Measurements from ENCODE around the gene OPN1SW. TPM values are rescaled to one million over a fixed set of nuclear protein-coding genes. Genes with fewer than 3 reads are reported as not detected.

The OPN1SW gene
- total RNA-seq, 1 donor from 2014 or later, result not detected

- intact Hi-C loops (cut with DNase I), result no loop called here
- DNase-seq (no peak), ATAC-seq (no peak)
- Histone ChIP-seq H3K4me1 (peaks cover 12% of the 10 kb centered on the region), H3K36me3 (no peaks in the 10 kb centered on the region), H3K27me3 (no peaks in the 10 kb centered on the region), H3K27ac (no peak overlapping the region), H3K4me3 (no peak overlapping the region), H3K9me3 (no peaks in the 10 kb centered on the region)
- TF ChIP-seq CTCF (IDR thresholded peaks at IDR 0.05), result no peak
Measured at GRCh38 chr7:128788446-128789412, 13.1 kb upstream of the OPN1SW start.

- no peak for ATAC-seq
- no peak overlapping the region for H3K27ac ChIP-seq
- DNase-seq, result no peak
Measured at GRCh38 chr7:128785738-128786137, 10.1 kb upstream of the OPN1SW start.

GRCh38 chr7:128783143-128783861, 7.7 kb upstream of the OPN1SW start:
- no peaks in the 10 kb centered on the region for H3K27me3 ChIP-seq
- DNase-seq (no peak), ATAC-seq (peak; percentile 42)
- no peak overlapping the region for H3K4me3 ChIP-seq
- no peak for TF ChIP-seq CTCF (IDR thresholded peaks at IDR 0.05)
- H3K4me1 ChIP-seq, result no peaks in the 10 kb centered on the region
- intact Hi-C loops (cut with DNase I), result no loop called here
- no peaks in the 10 kb centered on the region for H3K9me3 ChIP-seq
- H3K36me3 ChIP-seq, result no peaks in the 10 kb centered on the region
- H3K27ac ChIP-seq, result no peak overlapping the region

More at GRCh38 chr7:128785738-128786137, 10.1 kb upstream of the OPN1SW start:
- Histone ChIP-seq H3K4me1 (peaks cover 4% of the 10 kb centered on the region), H3K27me3 (no peaks in the 10 kb centered on the region), H3K36me3 (no peaks in the 10 kb centered on the region), H3K9me3 (no peaks in the 10 kb centered on the region), H3K4me3 (no peak overlapping the region)
- no peak for TF ChIP-seq CTCF (IDR thresholded peaks at IDR 0.05)
- intact Hi-C loops (cut with DNase I), result no loop called here

- no peak overlapping the region for H3K4me3 ChIP-seq
- H3K36me3 ChIP-seq, result no peaks in the 10 kb centered on the region
- H3K27ac ChIP-seq, result no peak overlapping the region
- intact Hi-C loops (cut with DNase I), result no loop called here
- no peaks in the 10 kb centered on the region for H3K27me3 ChIP-seq
- H3K4me1 ChIP-seq, result no peaks in the 10 kb centered on the region
- no peak for DNase-seq
- ATAC-seq, result no peak
- H3K9me3 ChIP-seq, result no peaks in the 10 kb centered on the region
- no peak for TF ChIP-seq CTCF (IDR thresholded peaks at IDR 0.05)
Measured at GRCh38 chr7:128781851-128782250, 6.3 kb upstream of the OPN1SW start.

- H3K27me3 ChIP-seq, result no peaks in the 10 kb centered on the region
- no peaks in the 10 kb centered on the region for H3K4me1 ChIP-seq
- no peak for TF ChIP-seq CTCF (IDR thresholded peaks at IDR 0.05)
- intact Hi-C loops (cut with DNase I), result no loop called here
- ATAC-seq (no peak), DNase-seq (no peak)
- no peaks in the 10 kb centered on the region for H3K36me3 ChIP-seq
- H3K4me3 ChIP-seq, result no peak overlapping the region
- no peak overlapping the region for H3K27ac ChIP-seq
- no peaks in the 10 kb centered on the region for H3K9me3 ChIP-seq
Measured at GRCh38 chr7:128781126-128781525, 5.5 kb upstream of the OPN1SW start.

Measured in upper lobe of right lung (tissue), 1 donor.